ENCODE data around the gene ENTPD6. TPM values are rescaled to one million over a fixed set of nuclear protein-coding genes. Genes with fewer than 3 reads are reported as not detected.

ENTPD6 gene
- total RNA-seq, 2 donors from 2014 or later: 77.1 to 93.6 TPM

DNA sequence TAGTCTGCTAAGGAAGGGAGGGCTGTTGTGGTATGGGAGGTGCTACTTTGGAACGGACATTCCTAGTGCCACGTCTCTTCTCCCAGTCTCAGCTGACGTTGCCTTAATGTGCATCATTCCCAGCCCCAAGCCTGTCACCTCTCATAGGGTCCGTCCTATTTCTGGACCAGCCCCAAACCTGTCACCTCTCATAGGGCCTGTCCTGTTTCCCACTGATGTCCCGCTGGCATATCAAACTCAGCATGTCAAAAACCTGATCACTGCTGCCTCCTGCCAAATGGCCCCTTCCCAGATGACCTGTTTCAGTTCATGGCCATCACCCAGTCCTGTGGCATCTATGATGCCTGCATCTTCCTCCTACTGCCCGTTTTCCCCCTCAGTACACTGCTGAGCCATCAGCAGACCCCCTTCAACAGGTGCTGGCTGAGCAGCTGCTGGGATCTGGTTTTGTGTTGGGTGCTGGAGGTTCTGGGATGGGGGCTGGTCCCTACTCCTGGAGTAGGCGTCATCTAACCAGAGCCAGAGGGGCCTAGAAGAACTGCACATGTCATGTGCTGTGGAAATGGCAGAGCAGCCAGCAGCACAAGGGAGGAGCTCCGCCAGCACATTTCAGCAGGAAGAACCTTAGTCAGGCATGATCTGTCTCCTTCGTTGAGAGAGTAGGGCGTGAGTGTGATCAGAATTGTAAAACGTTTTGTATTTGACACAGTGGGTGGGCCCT is 3.3 kb downstream of the ENTPD6 start:
- peaks cover 2% of the 10 kb centered on the region for H3K36me3 Mint-ChIP-seq (ENCODE audit: low read depth)
- Histone ChIP-seq H3K9ac (ENCODE audit: extremely low read depth, low read length, poor library complexity, severe bottlenecking) (no peak overlapping the region), H3K27me3 (ENCODE audit: control insufficient read depth, insufficient read depth, low read length, poor library complexity, severe bottlenecking) (no peaks in the 10 kb centered on the region), H3K4me3 (ENCODE audit: low read length) (no peak overlapping the region), H3K4me1 (ENCODE audit: control insufficient read depth, insufficient read depth, low read length) (peaks cover 3% of the 10 kb centered on the region), H3K36me3 (ENCODE audit: control insufficient read depth, insufficient read depth, low read length) (peaks cover 10% of the 10 kb centered on the region), H3K27ac (ENCODE audit: low read depth, low read length) (no peak overlapping the region), H3K9me3 (ENCODE audit: control insufficient read depth, low read length) (no peaks in the 10 kb centered on the region)
- peaks cover 2% of the 10 kb centered on the region for H3K27me3 Mint-ChIP-seq (ENCODE audit: insufficient read depth)
- H3K4me3 Mint-ChIP-seq: no peak overlapping the region
- TF ChIP-seq, protein P1, sequence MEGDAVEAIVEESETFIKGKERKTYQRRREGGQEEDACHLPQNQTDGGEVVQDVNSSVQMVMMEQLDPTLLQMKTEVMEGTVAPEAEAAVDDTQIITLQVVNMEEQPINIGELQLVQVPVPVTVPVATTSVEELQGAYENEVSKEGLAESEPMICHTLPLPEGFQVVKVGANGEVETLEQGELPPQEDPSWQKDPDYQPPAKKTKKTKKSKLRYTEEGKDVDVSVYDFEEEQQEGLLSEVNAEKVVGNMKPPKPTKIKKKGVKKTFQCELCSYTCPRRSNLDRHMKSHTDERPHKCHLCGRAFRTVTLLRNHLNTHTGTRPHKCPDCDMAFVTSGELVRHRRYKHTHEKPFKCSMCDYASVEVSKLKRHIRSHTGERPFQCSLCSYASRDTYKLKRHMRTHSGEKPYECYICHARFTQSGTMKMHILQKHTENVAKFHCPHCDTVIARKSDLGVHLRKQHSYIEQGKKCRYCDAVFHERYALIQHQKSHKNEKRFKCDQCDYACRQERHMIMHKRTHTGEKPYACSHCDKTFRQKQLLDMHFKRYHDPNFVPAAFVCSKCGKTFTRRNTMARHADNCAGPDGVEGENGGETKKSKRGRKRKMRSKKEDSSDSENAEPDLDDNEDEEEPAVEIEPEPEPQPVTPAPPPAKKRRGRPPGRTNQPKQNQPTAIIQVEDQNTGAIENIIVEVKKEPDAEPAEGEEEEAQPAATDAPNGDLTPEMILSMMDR (conservative IDR thresholded peaks at IDR 0.05): no peak
- DNase-seq: no peak
- peaks cover 21% of the 10 kb centered on the region for H3K4me1 Mint-ChIP-seq
- WGBS, 2 experiments (ENCODE audit: insufficient coverage in 1 of 2, insufficient read length in 1 of 2): 81 to 89% methylated on average over 10 to 11 of the region's 11 CpGs
- no peak overlapping the region for H3K27ac Mint-ChIP-seq
- no peaks in the 10 kb centered on the region for H3K9me3 Mint-ChIP-seq

DNA sequence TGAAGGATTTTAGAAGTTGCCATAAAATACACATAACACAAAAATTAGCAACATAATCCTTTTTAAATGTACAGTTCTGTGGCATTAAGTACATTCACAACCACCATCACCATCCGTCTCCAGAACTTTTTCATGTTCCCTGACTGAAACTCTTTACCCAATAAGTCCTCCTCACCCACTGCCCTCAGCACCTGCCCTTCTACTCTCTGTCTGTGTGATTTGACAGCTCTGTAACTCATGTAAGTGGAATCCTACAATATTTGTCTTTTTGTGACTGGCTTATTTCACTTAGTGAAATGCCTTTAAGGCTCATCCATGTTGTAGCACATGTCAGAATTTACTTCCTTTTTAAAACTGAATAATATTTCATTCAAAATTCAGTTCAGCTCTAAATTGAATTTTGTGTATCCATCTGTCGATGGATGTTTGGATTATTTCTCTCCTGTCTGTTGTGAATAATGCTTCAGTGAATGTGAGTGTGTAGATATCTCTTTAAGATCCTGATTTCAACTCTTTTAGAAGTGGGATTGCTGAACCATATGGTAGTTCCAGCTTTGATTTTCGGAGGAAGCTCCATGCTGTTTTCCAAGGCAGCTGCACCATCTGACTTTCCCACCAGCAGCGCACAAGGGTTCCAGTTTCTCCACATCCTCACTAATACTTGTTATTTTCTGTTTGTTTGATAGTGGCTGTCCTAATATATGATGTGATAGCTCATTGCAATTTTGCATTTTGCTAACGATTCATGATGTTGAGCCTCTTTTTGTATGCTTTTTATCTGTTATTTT is 4.2 kb downstream of the ENTPD6 start:
- Mint-ChIP-seq H3K9me3 (no peaks in the 10 kb centered on the region), H3K27ac (no peak overlapping the region), H3K4me3 (no peak overlapping the region), H3K4me1 (peaks cover 21% of the 10 kb centered on the region), H3K27me3 (ENCODE audit: insufficient read depth) (no peaks in the 10 kb centered on the region), H3K36me3 (ENCODE audit: low read depth) (peaks cover 2% of the 10 kb centered on the region)
- peaks cover 12% of the 10 kb centered on the region for H3K36me3 ChIP-seq (ENCODE audit: control insufficient read depth, insufficient read depth, low read length)
- peaks cover 3% of the 10 kb centered on the region for H3K4me1 ChIP-seq (ENCODE audit: control insufficient read depth, insufficient read depth, low read length)
- H3K9me3 ChIP-seq (ENCODE audit: control insufficient read depth, low read length): no peaks in the 10 kb centered on the region
- TF ChIP-seq, protein P1 (conservative IDR thresholded peaks at IDR 0.05): no peak
- no peaks in the 10 kb centered on the region for H3K27me3 ChIP-seq (ENCODE audit: control insufficient read depth, insufficient read depth, low read length, poor library complexity, severe bottlenecking)
- H3K27ac ChIP-seq (ENCODE audit: low read depth, low read length): no peak overlapping the region
- H3K9ac ChIP-seq (ENCODE audit: extremely low read depth, low read length, poor library complexity, severe bottlenecking): no peak overlapping the region
- no peak for DNase-seq
- WGBS, 2 experiments (ENCODE audit: insufficient coverage in 1 of 2, insufficient read length in 1 of 2): 79 to 92% methylated on average over 3 to 4 of the region's 5 CpGs
- no peak overlapping the region for H3K4me3 ChIP-seq (ENCODE audit: low read length)

DNA sequence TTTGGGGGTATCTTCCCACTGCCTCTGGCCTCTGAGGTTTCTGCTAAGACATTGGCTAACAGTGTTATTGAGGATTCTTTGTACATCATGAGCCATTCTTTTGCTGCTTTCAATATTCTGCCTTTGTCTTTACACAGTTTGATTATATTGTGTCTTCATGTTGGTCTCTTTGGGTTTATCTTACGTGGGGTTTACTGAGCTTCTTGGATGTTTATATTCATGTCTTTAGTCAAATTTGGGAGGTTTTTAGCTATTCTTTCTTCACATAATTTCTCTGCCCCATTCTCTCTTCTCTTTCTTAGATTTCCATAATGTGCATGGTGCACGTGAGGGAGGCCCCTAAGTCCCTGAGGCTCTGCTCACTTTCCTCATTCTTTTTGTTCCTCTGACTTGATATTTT is 7.6 kb downstream of the ENTPD6 start:
- peaks cover 3% of the 10 kb centered on the region for H3K36me3 Mint-ChIP-seq (ENCODE audit: low read depth)
- H3K9me3 ChIP-seq (ENCODE audit: control insufficient read depth, low read length): no peaks in the 10 kb centered on the region

More for the DNA sequence above, 7.6 kb downstream of the ENTPD6 start:
- Histone ChIP-seq H3K27me3 (ENCODE audit: control insufficient read depth, insufficient read depth, low read length, poor library complexity, severe bottlenecking) (no peaks in the 10 kb centered on the region), H3K4me1 (ENCODE audit: control insufficient read depth, insufficient read depth, low read length) (no peaks in the 10 kb centered on the region), H3K4me3 (ENCODE audit: low read length) (no peak overlapping the region), H3K9ac (ENCODE audit: extremely low read depth, low read length, poor library complexity, severe bottlenecking) (no peak overlapping the region), H3K36me3 (ENCODE audit: control insufficient read depth, insufficient read depth, low read length) (peaks cover 4% of the 10 kb centered on the region), H3K27ac (ENCODE audit: low read depth, low read length) (no peak overlapping the region)
- Mint-ChIP-seq H3K4me1 (peaks cover 9% of the 10 kb centered on the region), H3K27me3 (ENCODE audit: insufficient read depth) (no peaks in the 10 kb centered on the region), H3K27ac (no peak overlapping the region), H3K4me3 (no peak overlapping the region), H3K9me3 (no peaks in the 10 kb centered on the region)
- no peak for DNase-seq
- TF ChIP-seq, protein P1 (conservative IDR thresholded peaks at IDR 0.05): no peak
- 67% methylated on average over 2 of the region's 2 CpGs; no CpG with 5 or more reads in 1 of the 2 experiments for WGBS, 2 experiments (ENCODE audit: insufficient coverage in 1 of 2, insufficient read length in 1 of 2)

Measured in endodermal cell (in vitro differentiated cells).